PC-9 (cell line): Measurements from ENCODE around the gene NBPF3. TPM values are rescaled to one million over a fixed set of nuclear protein-coding genes. Genes with fewer than 3 reads are reported as not detected.
"Not testable (repeated sequence)": the region's sequence is repeated elsewhere in the genome, so short reads cannot be mapped to it uniquely, and the experiment has no call there.

Source experiments
- BruUV-seq: library from RNA; stranded (reverse); fragments of 400-500 nt; replicated peaks from 2 replicates; lab custom pipeline; 2021; lab: Mats Ljungman, UMichigan
- CTCF ChIA-PET: fragments of 300-600 bp; sonication (Branson Sonifier 250); formaldehyde crosslinking; loops from one replicate; lab custom pipeline; 2022; ENCODE audit warnings: antibody characterized with exemption; lab: Charles Lee
- POLR2A ChIA-PET: fragments of 300-600 bp; sonication (Branson Sonifier 250); formaldehyde crosslinking; loops from one replicate; lab custom pipeline; 2022; ENCODE audit warnings: antibody characterized with exemption; ENCODE audit not compliant: unreplicated experiment; lab: Charles Lee
- DNase-seq, 2 experiments: peaks; one replicate each; pipeline versions ENCODE4 v3.0.0 to v3.0.0-alpha.2; 2015 to 2022; ENCODE audit warnings: mixed read lengths in 1 of 2
- H2AFZ ChIP-seq: fragments of 200-600 bp; sonication (generic); 2 replicates; pipeline ENCODE4 v1.8.1; 2017; ENCODE audit warnings: antibody characterized with exemption
- H3F3A ChIP-seq: fragments of 200-600 bp; sonication (generic); 2 replicates; pipeline ENCODE4 v1.8.1; 2017; ENCODE audit warnings: antibody characterized with exemption, mild to moderate bottlenecking, low read depth; ENCODE audit not compliant: insufficient read depth
- H3K27ac ChIP-seq: fragments of 200-600 bp; sonication (generic); 2 replicates; pipeline ENCODE4 v1.6.1; 2016; ENCODE audit warnings: mixed run types
- H3K27me3 ChIP-seq: fragments of 200-600 bp; sonication (generic); 2 replicates; pipeline ENCODE4 v1.6.1; 2016; ENCODE audit warnings: low read depth, mixed run types; ENCODE audit not compliant: insufficient read depth
- H3K36me3 ChIP-seq: fragments of 200-600 bp; sonication (generic); 2 replicates; pipeline ENCODE4 v1.6.1; 2016; ENCODE audit warnings: low read depth, mixed run types
- H3K4me1 ChIP-seq: fragments of 200-600 bp; sonication (generic); replicated peaks from 2 replicates; pipeline ENCODE4 v1.6.1; 2016; ENCODE audit warnings: mixed run types; ENCODE audit not compliant: insufficient read depth
- H3K4me2 ChIP-seq: fragments of 200-600 bp; sonication (generic); 2 replicates; pipeline ENCODE4 v1.6.1; 2017; ENCODE audit warnings: mixed run types
- H3K4me3 ChIP-seq: fragments of 200-600 bp; sonication (generic); 2 replicates; pipeline ENCODE4 v1.6.1; 2016; ENCODE audit warnings: mixed run types
- H3K79me2 ChIP-seq: fragments of 200-600 bp; sonication (generic); 2 replicates; pipeline ENCODE4 v1.6.1; 2017; ENCODE audit warnings: low read depth, mixed run types
- H3K9me2 ChIP-seq: fragments of 200-600 bp; sonication (generic); 2 replicates; pipeline ENCODE4 v1.8.1; 2017; ENCODE audit warnings: mild to moderate bottlenecking; ENCODE audit not compliant: insufficient read depth
- H3K9me3 ChIP-seq: fragments of 200-600 bp; sonication (generic); 2 replicates; pipeline ENCODE4 v1.8.1; 2016; ENCODE audit warnings: low read depth; ENCODE audit not compliant: insufficient read depth
- H4K20me1 ChIP-seq: fragments of 200-600 bp; sonication (generic); 2 replicates; pipeline ENCODE4 v1.8.1; 2017; ENCODE audit not compliant: insufficient read depth
- CTCF ChIP-seq: fragments of 200-600 bp; sonication (generic); conservative IDR thresholded peaks from 2 replicates; pipeline ENCODE4 v1.6.1; 2017; ENCODE audit warnings: mixed run types, antibody characterized with exemption, mild to moderate bottlenecking, moderate library complexity
- EZH2 ChIP-seq: fragments of 200-600 bp; sonication (generic); IDR thresholded peaks from 2 replicates; pipeline ENCODE4 v1.8.0; 2017; ENCODE audit warnings: antibody characterized with exemption, low read depth
- intact Hi-C: fragments of 100-400 bp; cut with micrococcal nuclease; formaldehyde crosslinking; loops from one replicate; pipeline ENCODE4 v1.10.0; 2022; ENCODE audit not compliant: unreplicated experiment
- total RNA-seq: library from RNA; stranded (reverse); gene quantifications from 2 replicates; pipeline ENCODE4 v1.2.3, GENCODE V29; 2021

NBPF3 gene
- total RNA-seq, 1 experiment from 2014 or later, result 19.2 TPM

DNA sequence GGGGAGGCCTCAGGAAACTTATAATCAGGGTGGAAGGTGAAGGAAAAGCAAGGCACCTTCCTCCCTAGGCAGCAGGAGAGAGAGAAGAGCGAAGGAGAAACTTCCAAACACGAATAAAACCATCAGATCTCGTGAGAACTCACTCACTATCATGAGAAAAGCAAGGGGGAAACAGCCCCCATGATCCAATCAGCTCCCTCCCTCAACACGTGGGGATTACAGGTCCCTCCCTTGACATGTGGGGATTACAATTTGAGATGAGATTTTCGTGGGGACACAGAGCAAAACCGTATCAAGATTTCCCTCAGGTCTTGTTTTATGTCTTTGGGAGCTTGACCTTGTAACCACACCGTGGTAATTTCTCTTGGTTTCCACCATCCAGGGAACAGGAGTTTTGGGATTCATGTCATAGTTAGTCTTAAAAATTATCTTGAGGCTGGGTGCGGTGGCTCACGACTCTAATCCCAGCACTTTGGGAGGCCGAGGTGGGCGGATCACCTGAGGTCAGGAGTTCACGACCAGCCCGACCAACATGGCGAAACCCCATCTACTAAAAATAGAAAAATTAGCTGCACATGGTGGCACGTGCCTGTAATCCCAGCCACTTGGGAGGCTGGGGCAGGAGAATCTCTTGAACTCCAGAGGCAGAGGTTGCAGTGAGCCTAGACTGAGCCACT is 47.2 kb upstream of the NBPF3 start:
- H3K4me3 ChIP-seq, result no peak overlapping the region
- no peaks in the 10 kb centered on the region for H3K9me3 ChIP-seq
- no TSS peak for BruUV-seq
- POLR2A ChIA-PET, result no interaction called here
- H3K79me2 ChIP-seq, result no peaks in the 10 kb centered on the region
- H3K36me3 ChIP-seq, result no peaks in the 10 kb centered on the region
- H2AFZ ChIP-seq, result no peak overlapping the region
- no peaks in the 10 kb centered on the region for H3F3A ChIP-seq
- no peak for DNase-seq
- H3K27me3 ChIP-seq, result no peaks in the 10 kb centered on the region
- no peak overlapping the region for H3K27ac ChIP-seq
- intact Hi-C loops, result no loop called here
- CTCF ChIA-PET, result interaction anchor here (0.6 kb wide), 1 partner anchor 11 kb away, joined by 3 read pairs; no protein-coding TSS in a partner anchor
- peaks cover 4% of the 10 kb centered on the region for H3K4me1 ChIP-seq
- no peak overlapping the region for H3K4me2 ChIP-seq
- TF ChIP-seq CTCF, result no peak
- TF ChIP-seq EZH2, result no peak
- H3K9me2 ChIP-seq, result no peaks in the 10 kb centered on the region
- no peaks in the 10 kb centered on the region for H4K20me1 ChIP-seq

DNA sequence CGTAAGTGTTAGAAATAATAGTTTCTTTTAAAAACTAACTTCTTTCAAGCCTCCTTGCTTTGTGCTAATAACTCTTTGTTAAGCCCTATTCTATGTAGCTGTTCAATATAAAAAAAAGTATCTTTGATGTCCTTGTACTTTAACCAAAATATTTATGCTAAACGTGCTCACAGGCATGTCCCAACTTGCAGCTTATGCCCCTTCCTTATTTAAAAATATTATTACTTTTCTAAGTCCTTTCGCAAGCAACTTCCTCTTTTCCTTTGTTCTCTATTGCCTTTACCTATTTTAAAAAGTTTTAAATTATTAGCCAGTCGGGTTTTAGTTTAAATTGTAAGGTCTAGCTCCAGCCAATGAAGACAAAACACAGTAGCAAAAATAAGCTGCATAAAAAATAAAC is 43.4 kb upstream of the NBPF3 start:
- Histone ChIP-seq H3K27ac (no peak overlapping the region), H3K4me3 (no peak overlapping the region), H3K9me3 (no peaks in the 10 kb centered on the region), H3F3A (no peaks in the 10 kb centered on the region), H3K79me2 (no peaks in the 10 kb centered on the region), H3K36me3 (no peaks in the 10 kb centered on the region), H3K4me2 (no peak overlapping the region), H3K4me1 (peaks cover 5% of the 10 kb centered on the region), H3K27me3 (no peaks in the 10 kb centered on the region), H3K9me2 (no peaks in the 10 kb centered on the region), H2AFZ (no peak overlapping the region), H4K20me1 (no peaks in the 10 kb centered on the region)
- no TSS peak for BruUV-seq
- ChIA-PET CTCF (no interaction called here), POLR2A (no interaction called here)
- no peak for TF ChIP-seq CTCF
- TF ChIP-seq EZH2, result no peak
- DNase-seq, result no peak
- intact Hi-C loops, result no loop called here

- Histone ChIP-seq H3K79me2 (no peaks in the 10 kb centered on the region), H4K20me1 (no peaks in the 10 kb centered on the region), H3K27me3 (no peaks in the 10 kb centered on the region), H3K4me2 (no peak overlapping the region), H3F3A (no peaks in the 10 kb centered on the region), H2AFZ (no peak overlapping the region), H3K9me3 (no peaks in the 10 kb centered on the region), H3K4me3 (no peak overlapping the region), H3K9me2 (no peaks in the 10 kb centered on the region; the same call in 1 of the 2 replicates), H3K36me3 (no peaks in the 10 kb centered on the region), H3K4me1 (peaks cover 16% of the 10 kb centered on the region), H3K27ac (no peak overlapping the region)
- ChIA-PET POLR2A (no interaction called here), CTCF (no interaction called here)
- no TSS peak for BruUV-seq
- intact Hi-C loops, result no loop called here
- no peak for DNase-seq
- TF ChIP-seq EZH2, result no peak
- no peak for TF ChIP-seq CTCF
Observed at GRCh38 chr1:21397813-21398188, 42.1 kb upstream of the NBPF3 start.

DNA sequence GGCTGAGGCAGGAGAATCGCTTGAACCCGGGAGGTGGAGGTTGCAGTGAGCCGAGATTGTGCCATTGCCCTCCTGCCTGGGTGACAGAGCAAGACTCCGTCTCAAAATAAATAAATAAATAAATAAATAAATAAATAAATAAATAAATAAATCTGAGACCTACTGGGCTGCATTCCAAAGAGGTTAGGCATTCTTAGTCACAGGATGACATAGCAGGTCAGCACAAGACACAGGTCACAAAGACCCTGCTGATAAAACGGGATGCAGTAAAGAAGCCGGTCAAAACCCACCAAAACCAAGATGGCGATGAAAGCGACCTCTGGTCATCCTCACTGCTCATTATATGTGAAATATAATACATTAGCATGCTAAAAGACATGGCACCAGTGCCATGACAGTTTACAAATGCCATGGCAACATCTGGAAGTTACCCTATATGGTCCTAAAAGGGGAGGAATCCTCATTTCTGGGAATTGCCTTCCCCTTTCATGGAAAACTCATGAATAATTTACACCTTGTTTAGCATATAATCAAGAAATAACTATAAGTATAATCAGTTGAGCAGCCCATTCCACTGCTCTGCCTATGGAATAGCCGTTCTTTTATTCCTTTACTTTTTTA is 38.1 kb upstream of the NBPF3 start:
- H3K79me2 ChIP-seq, intact Hi-C loops, POLR2A ChIA-PET, H3K4me3 ChIP-seq, H3K36me3 ChIP-seq, BruUV-seq, H3K27me3 ChIP-seq, CTCF ChIA-PET, H3K9me2 ChIP-seq, H3F3A ChIP-seq, H4K20me1 ChIP-seq, H3K9me3 ChIP-seq, H2AFZ ChIP-seq: not testable (repeated sequence)
- Histone ChIP-seq H3K27ac (peak overlapping the region; percentile 47), H3K4me1 (peaks cover 16% of the 10 kb centered on the region), H3K4me2 (peak overlapping the region; percentile 44; the same call in 1 of the 2 replicates)
- DNase-seq, result peak; percentile 27 to 59
